Lower lobe of right lung (tissue), 2 donors: Measurements from ENCODE around the gene UPP2. TPM values are rescaled to one million over a fixed set of nuclear protein-coding genes. Genes with fewer than 3 reads are reported as not detected.

Experiments
- ATAC-seq, 2 donors: fragments of 200-7000 bp; cut with Tn5 transposase; one replicate each; pipeline ENCODE4 v1.9.1; 2020 to 2022; ENCODE audit warnings: mild to moderate bottlenecking in 2 of 2, moderate library complexity in 2 of 2
- DNase-seq: peaks from one replicate; pipeline ENCODE4 v3.0.0-alpha.2; 2020
- H3K27ac ChIP-seq: fragments of 200-600 bp; one replicate; pipeline ENCODE4 v1.8.0; 2022
- H3K27me3 ChIP-seq: fragments of 200-600 bp; one replicate; pipeline ENCODE4 v1.8.0; 2022; ENCODE audit warnings: low read depth
- H3K36me3 ChIP-seq: fragments of 200-600 bp; one replicate; pipeline ENCODE4 v1.8.0; 2022; ENCODE audit warnings: mild to moderate bottlenecking
- H3K4me1 ChIP-seq: fragments of 200-600 bp; one replicate; pipeline ENCODE4 v1.8.0; 2022
- H3K4me3 ChIP-seq: fragments of 200-600 bp; one replicate; pipeline ENCODE4 v1.8.0; 2022; ENCODE audit warnings: mild to moderate bottlenecking
- H3K9me3 ChIP-seq: fragments of 200-600 bp; one replicate; pipeline ENCODE4 v1.8.0; 2022
- intact Hi-C: fragments of 100-400 bp; cut with DNase I; formaldehyde crosslinking; loops from one replicate; pipeline ENCODE4 v1.11.0; 2022
- total RNA-seq: library from RNA; stranded (reverse); fragmentation: NEBNext Ultra II Directional; extraction: Animal tissue kit (Norgen Biotek cat#: 25700); gene quantifications from one replicate; pipeline ENCODE4 v1.2.1, GENCODE V29; 2021
- TF ChIP-seq, protein P1 (sequence below): fragments of 200-600 bp; IDR thresholded peaks from one replicate; pipeline ENCODE4 v1.8.0; 2022; ENCODE audit warnings: antibody characterized with exemption, mild to moderate bottlenecking
- donor health status: DM: no; HTN: yes; CAD: no; lungs with severe emphysema.

The UPP2 gene
- total RNA-seq, 1 donor from 2014 or later, result not detected

- no peaks in the 10 kb centered on the region for H3K36me3 ChIP-seq
- intact Hi-C loops, result no loop called here
- no peaks in the 10 kb centered on the region for H3K4me1 ChIP-seq
- no peaks in the 10 kb centered on the region for H3K9me3 ChIP-seq
- H3K4me3 ChIP-seq, result no peak overlapping the region
- TF ChIP-seq, protein P1, sequence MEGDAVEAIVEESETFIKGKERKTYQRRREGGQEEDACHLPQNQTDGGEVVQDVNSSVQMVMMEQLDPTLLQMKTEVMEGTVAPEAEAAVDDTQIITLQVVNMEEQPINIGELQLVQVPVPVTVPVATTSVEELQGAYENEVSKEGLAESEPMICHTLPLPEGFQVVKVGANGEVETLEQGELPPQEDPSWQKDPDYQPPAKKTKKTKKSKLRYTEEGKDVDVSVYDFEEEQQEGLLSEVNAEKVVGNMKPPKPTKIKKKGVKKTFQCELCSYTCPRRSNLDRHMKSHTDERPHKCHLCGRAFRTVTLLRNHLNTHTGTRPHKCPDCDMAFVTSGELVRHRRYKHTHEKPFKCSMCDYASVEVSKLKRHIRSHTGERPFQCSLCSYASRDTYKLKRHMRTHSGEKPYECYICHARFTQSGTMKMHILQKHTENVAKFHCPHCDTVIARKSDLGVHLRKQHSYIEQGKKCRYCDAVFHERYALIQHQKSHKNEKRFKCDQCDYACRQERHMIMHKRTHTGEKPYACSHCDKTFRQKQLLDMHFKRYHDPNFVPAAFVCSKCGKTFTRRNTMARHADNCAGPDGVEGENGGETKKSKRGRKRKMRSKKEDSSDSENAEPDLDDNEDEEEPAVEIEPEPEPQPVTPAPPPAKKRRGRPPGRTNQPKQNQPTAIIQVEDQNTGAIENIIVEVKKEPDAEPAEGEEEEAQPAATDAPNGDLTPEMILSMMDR, result no peak
- no peak for ATAC-seq
- H3K27me3 ChIP-seq, result no peaks in the 10 kb centered on the region
- DNase-seq, result no peak
- H3K27ac ChIP-seq, result no peak overlapping the region
These were observed 36.6 kb downstream of the UPP2 start for GRCh38 chr2:158138255-158138654.

DNA sequence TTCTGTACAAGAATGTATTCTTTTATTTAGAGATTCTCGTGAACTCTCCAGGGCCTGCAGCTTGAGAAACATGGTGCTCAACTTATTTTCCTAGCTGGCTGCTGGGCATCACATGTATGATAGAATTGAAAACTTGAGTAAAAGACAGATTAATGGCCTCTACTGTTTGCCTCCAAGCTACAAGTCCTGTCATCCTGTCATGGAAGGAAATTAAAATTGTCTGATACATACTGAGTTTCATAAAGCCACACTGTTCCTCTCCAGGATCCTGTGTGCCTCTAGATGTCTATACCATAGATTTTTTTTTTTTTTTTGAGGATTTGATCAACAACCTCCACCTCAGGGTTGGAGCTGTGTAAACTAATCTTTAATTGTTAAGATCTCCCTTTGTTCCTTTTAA lies 38.5 kb downstream of the UPP2 start:
- DNase-seq (no peak), ATAC-seq (no peak)
- no peak overlapping the region for H3K4me3 ChIP-seq
- intact Hi-C loops, result no loop called here
- TF ChIP-seq, protein P1, result no peak
- no peaks in the 10 kb centered on the region for H3K4me1 ChIP-seq
- H3K27ac ChIP-seq, result no peak overlapping the region
- no peaks in the 10 kb centered on the region for H3K27me3 ChIP-seq
- H3K36me3 ChIP-seq, result no peaks in the 10 kb centered on the region
- H3K9me3 ChIP-seq, result no peaks in the 10 kb centered on the region

DNA sequence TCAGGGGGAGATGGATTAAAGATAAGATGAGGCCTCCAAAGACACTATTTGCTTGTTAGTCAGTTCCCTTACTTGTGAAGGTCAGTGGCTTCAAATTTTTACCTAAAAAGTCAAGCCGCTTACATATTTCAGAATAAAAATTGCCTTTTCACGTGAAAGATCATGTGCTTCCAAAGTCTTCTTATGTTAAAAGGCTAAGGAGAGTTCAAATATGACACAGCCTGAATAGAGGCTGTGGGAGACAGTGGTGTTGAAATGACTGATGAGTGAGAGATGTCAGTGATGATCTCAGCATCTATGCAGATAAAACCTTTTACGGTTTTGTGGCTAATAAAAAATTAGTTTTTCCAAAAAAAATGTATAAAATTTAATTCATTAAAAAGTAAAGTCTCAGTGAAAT lies 40.5 kb downstream of the UPP2 start:
- H3K4me3 ChIP-seq, result no peak overlapping the region
- H3K36me3 ChIP-seq, result no peaks in the 10 kb centered on the region
- TF ChIP-seq, protein P1, result no peak
- H3K27me3 ChIP-seq, result no peaks in the 10 kb centered on the region
- ATAC-seq (no peak), DNase-seq (no peak)
- H3K27ac ChIP-seq, result no peak overlapping the region
- no peaks in the 10 kb centered on the region for H3K4me1 ChIP-seq
- no peaks in the 10 kb centered on the region for H3K9me3 ChIP-seq
- intact Hi-C loops, result no loop called here

DNA sequence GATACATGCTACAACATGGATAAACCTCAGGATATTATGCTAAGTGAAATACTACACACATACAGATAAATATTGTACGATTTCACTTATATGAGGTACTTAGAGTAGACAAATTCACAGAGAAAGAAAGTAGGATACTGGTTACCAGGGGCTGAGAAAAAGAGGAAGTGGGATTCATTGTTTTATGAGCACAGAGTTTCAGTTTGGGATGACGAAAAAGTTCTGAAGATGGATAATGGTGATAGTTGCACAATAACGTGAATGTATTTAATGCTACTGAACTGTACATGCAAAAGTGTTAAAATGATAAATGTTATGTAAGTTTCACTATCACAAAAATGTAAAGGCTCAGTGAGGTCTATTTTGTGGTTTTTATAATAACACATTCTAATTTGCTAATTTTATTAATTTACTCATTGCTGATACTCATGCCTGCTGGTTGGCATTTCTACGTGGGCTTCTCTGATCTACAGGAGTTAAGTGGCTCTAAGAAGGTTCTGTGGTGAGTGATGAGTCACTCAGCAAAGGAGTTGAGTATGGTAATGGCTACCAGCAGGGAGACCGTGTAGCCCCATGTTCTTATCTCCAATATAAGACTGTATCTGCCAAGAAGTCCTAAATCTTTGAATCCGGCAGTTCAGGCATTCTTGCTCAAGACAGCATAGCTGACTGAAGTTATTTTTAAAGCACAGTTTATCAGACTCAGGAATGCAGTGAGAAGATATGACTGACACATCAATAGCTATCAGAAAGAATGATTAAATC lies 41.1 kb downstream of the UPP2 start:
- Histone ChIP-seq H3K27ac (no peak overlapping the region), H3K36me3 (no peaks in the 10 kb centered on the region), H3K27me3 (no peaks in the 10 kb centered on the region), H3K9me3 (no peaks in the 10 kb centered on the region), H3K4me1 (no peaks in the 10 kb centered on the region), H3K4me3 (no peak overlapping the region)
- TF ChIP-seq, protein P1, result no peak
- ATAC-seq (no peak), DNase-seq (no peak)
- intact Hi-C loops, result no loop called here

- Histone ChIP-seq H3K27me3 (no peaks in the 10 kb centered on the region), H3K4me3 (no peak overlapping the region), H3K4me1 (no peaks in the 10 kb centered on the region), H3K27ac (no peak overlapping the region), H3K9me3 (no peaks in the 10 kb centered on the region), H3K36me3 (no peaks in the 10 kb centered on the region)
- no peak for DNase-seq
- ATAC-seq, result no peak
- TF ChIP-seq, protein P1, result no peak
- intact Hi-C loops, result no loop called here
These were observed 42.2 kb downstream of the UPP2 start for GRCh38 chr2:158143703-158144360.
